Measurements from ENCODE around the gene OTOS. TPM values are rescaled to one million over a fixed set of nuclear protein-coding genes. Genes with fewer than 3 reads are reported as not detected.

OTOS gene
- total and polyA plus RNA-seq, 9 of the 15 experiments (the other 6 are each of a cell fraction or from before 2014, with no cell fraction given): not detected

GRCh38 chr2:240151477-240152031 is 11.1 kb upstream of the OTOS start:
- no TSS peak for BruUV-seq (replicated peaks)
- H2AFZ ChIP-seq (ENCODE audit: low read depth, low read length): no peak overlapping the region
- H3K9me1 ChIP-seq (ENCODE audit: control insufficient read depth, insufficient read depth, low read length): no peaks in the 10 kb centered on the region
- POLR2A ChIA-PET: no interaction called here
- no peaks in the 10 kb centered on the region; the same call in 1 of the 2 replicates for H3K9me3 ChIP-seq (replicated peaks; ENCODE audit: control insufficient read depth, insufficient read depth, low read depth, low read length)
- CTCF ChIA-PET (ENCODE audit: low intra/inter-chr PET ratio): interaction anchor here (1.9 kb wide), 1 partner anchor 287 kb away, joined by 7 read pairs; no protein-coding TSS in a partner anchor
- H3K36me3 ChIP-seq (ENCODE audit: control insufficient read depth, insufficient read depth, low read length): no peaks in the 10 kb centered on the region
- DNase-seq (ENCODE audit: extremely low read depth in 1 of 4, low spot score in 3 of 4): no peak
- H3K4me1 ChIP-seq (replicated peaks in 1 of 2; ENCODE audit: control insufficient read depth in 2 of 2, insufficient read depth in 2 of 2, low read length in 2 of 2): no peaks in the 10 kb centered on the region
- 4% methylated on average over 9 of the region's 15 CpGs for WGBS (ENCODE audit: insufficient coverage, low coverage, missing lambda C conversion rate)
- no peak for ATAC-seq
- H3K79me2 ChIP-seq (ENCODE audit: control insufficient read depth, insufficient read depth, low read length): no peaks in the 10 kb centered on the region
- intact Hi-C loops (cut with micrococcal nuclease) (loop anchor here (2.0 kb wide), 1 partner anchor 287 kb away; no protein-coding TSS in a partner anchor), in situ Hi-C loops (cut with MboI) (no loop called here)
- H4K20me1 ChIP-seq (replicated peaks; ENCODE audit: control insufficient read depth, insufficient read depth, low read length): no peaks in the 10 kb centered on the region
- no peak overlapping the region for H3K4me2 ChIP-seq (ENCODE audit: insufficient read depth, low read length)
- H3K27me3 ChIP-seq (ENCODE audit: control insufficient read depth in 2 of 2, insufficient read depth in 2 of 2, low read length in 2 of 2): peaks cover 0 to 23% of the 10 kb centered on the region in 2 experiments; a peak in 3 of 5 replicates
- no peak overlapping the region for H3K4me3 ChIP-seq
- no peak for FAIRE-seq
- no peak overlapping the region for H3K9ac ChIP-seq (ENCODE audit: insufficient read depth in 1 of 2, low read depth in 2 of 2, low read length in 2 of 2)
- H3K27ac ChIP-seq (ENCODE audit: extremely low read depth, low read depth, low read length): no peak overlapping the region
- no peak for TF ChIP-seq SRSF1 (IDR thresholded peaks at IDR 0.05; ENCODE audit: low read depth, low read length)
- TF ChIP-seq ZSCAN32 (CRISPR knock-in tag; IDR thresholded peaks at IDR 0.05): no peak
- TF ChIP-seq TARDBP (IDR thresholded peaks at IDR 0.05): no peak
- TF ChIP-seq EGR1 (conservative IDR thresholded peaks at IDR 0.05): no peak
- no peak for TF ChIP-seq CC2D1A (IDR thresholded peaks at IDR 0.05)
- no peak for TF ChIP-seq ZBTB9 (CRISPR knock-in tag; IDR thresholded peaks at IDR 0.05)
- TF ChIP-seq CHD1 (IDR thresholded peaks at IDR 0.05; ENCODE audit: low read length): no peak
- no peak for TF ChIP-seq CBFA2T3 (IDR thresholded peaks at IDR 0.05)
- no peak for TF ChIP-seq SPI1 (IDR thresholded peaks at IDR 0.05; ENCODE audit: borderline replicate concordance, low read depth, low read length)
- no peak for TF ChIP-seq HIVEP1 (CRISPR knock-in tag; IDR thresholded peaks at IDR 0.05)
- no peak for TF ChIP-seq GMEB1 (CRISPR knock-in tag; IDR thresholded peaks at IDR 0.05)
- no peak for TF ChIP-seq ATF3 (IDR thresholded peaks at IDR 0.05)
- TF ChIP-seq ATF3 (CRISPR knock-in tag; conservative IDR thresholded peaks at IDR 0.05): no peak
- no peak for TF ChIP-seq CEBPB (tag; IDR thresholded peaks at IDR 0.05)
- no peak for TF ChIP-seq MECOM (CRISPR knock-in tag; IDR thresholded peaks at IDR 0.05)
- TF ChIP-seq ID3 (CRISPR knock-in tag; IDR thresholded peaks at IDR 0.05): no peak
- TF ChIP-seq ID3 (tag; IDR thresholded peaks at IDR 0.05): no peak
- TF ChIP-seq TFAP4 (CRISPR knock-in tag; IDR thresholded peaks at IDR 0.05; ENCODE audit: borderline replicate concordance): no peak
- no peak for TF ChIP-seq ZNF445 (CRISPR knock-in tag; IDR thresholded peaks at IDR 0.05; ENCODE audit: low read depth)
- TF ChIP-seq POLR2G (IDR thresholded peaks at IDR 0.05; ENCODE audit: low read depth, low read length): no peak
